Ovary (tissue), 3 donors: ENCODE data around the gene TNFSF18.

ENCODE experiments used
- CTCF ChIP-seq, 3 donors: fragments of 450-650 bp in 2 of 3; fragments of 200-600 bp in 1 of 3; IDR thresholded peaks; one replicate each; pipeline versions ENCODE4 v1.5.1 to v1.8.0; 2016 to 2022; ENCODE audit warnings: antibody characterized with exemption in 3 of 3, mild to moderate bottlenecking in 1 of 3
- EP300 ChIP-seq: sonication (generic); formaldehyde crosslinking; IDR thresholded peaks from one replicate; pipeline ENCODE4 v1.6.1; 2017; ENCODE audit warnings: antibody characterized with exemption
- POLR2A ChIP-seq: fragments of 450-650 bp; IDR thresholded peaks from one replicate; pipeline ENCODE4 v1.6.1; 2017; ENCODE audit warnings: antibody characterized with exemption, mild to moderate bottlenecking, moderate library complexity
- donor health status: DM: no; HTN: no; CAD: no.

GRCh38 chr1:173049322-173049633, 1.5 kb downstream of the TNFSF18 start:
- TF ChIP-seq POLR2A (no peak), CTCF (IDR thresholded peaks at IDR 0.05) (no peak), EP300 (no peak)
